ENCODE data around the gene HTR1B.

DNA sequence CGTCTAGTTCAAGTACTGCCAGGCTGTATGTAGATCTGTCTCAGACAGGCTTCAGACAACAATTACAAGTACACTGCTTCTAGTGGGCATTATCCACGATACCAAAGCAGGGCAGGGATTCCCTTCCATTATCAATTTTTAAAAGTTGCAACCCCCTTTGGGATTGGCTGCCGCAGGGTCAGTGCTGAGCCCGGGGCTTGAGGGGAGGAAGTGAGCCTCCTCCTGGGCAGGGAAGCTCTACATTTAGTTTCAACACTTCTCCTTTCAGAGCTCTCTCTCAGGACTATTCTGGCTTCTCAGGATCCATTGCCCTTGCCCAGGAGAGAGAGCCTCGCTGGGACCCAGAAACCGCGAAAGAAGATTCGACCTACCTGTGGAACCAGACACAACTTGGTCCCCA lies 1.5 kb downstream of the HTR1B start:
- no peak for TF ChIP-seq POLR2A (IDR thresholded peaks at IDR 0.05)
- TF ChIP-seq, protein P1, sequence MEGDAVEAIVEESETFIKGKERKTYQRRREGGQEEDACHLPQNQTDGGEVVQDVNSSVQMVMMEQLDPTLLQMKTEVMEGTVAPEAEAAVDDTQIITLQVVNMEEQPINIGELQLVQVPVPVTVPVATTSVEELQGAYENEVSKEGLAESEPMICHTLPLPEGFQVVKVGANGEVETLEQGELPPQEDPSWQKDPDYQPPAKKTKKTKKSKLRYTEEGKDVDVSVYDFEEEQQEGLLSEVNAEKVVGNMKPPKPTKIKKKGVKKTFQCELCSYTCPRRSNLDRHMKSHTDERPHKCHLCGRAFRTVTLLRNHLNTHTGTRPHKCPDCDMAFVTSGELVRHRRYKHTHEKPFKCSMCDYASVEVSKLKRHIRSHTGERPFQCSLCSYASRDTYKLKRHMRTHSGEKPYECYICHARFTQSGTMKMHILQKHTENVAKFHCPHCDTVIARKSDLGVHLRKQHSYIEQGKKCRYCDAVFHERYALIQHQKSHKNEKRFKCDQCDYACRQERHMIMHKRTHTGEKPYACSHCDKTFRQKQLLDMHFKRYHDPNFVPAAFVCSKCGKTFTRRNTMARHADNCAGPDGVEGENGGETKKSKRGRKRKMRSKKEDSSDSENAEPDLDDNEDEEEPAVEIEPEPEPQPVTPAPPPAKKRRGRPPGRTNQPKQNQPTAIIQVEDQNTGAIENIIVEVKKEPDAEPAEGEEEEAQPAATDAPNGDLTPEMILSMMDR (IDR thresholded peaks at IDR 0.05), result no peak
- no peak for TF ChIP-seq POLR2AphosphoS5 (IDR thresholded peaks at IDR 0.05)

All from prostate gland (tissue), 2 donors.